CD4-positive, alpha-beta T cell (primary cell): ENCODE data around the gene ST3GAL3. TPM values are rescaled to one million over a fixed set of nuclear protein-coding genes. Genes with fewer than 3 reads are reported as not detected.

Experiments
- ATAC-seq: fragments of 200-7000 bp; cut with Tn5 transposase; one replicate; pipeline ENCODE4 v1.10.0; 2022; ENCODE audit warnings: mild to moderate bottlenecking; ENCODE audit not compliant: poor library complexity
- CTCF ChIA-PET: fragments of 350-600 bp; sonication (Branson Sonifier 250); formaldehyde crosslinking; loops from one replicate; lab custom pipeline; 2021; ENCODE audit warnings: antibody characterized with exemption, inconsistent platforms; lab: Charles Lee
- POLR2A ChIA-PET: fragments of 350-600 bp; sonication (Branson Sonifier 250); formaldehyde crosslinking; loops from one replicate; lab custom pipeline; 2021; ENCODE audit warnings: antibody characterized with exemption, inconsistent platforms; lab: Charles Lee
- DNase-seq, 14 experiments: peaks; one replicate each; pipeline ENCODE4 v3.0.0-alpha.2; 2013 to 2020; ENCODE audit warnings: mixed read lengths in 2 of 14
- H3K27ac ChIP-seq, 2 donors: one replicate each; pipeline versions ENCODE4 v1.5.1 to v1.7.0; 2013; ENCODE audit warnings: low read length in 2 of 2, low read depth in 1 of 2, mild to moderate bottlenecking in 1 of 2
- H3K27me3 ChIP-seq, 2 experiments: 1 replicate in 1 of 2; 2 replicates in 1 of 2; pipeline versions ENCODE4 v1.6.1 to v1.7.0; 2013; ENCODE audit warnings: low read length in 2 of 2, control low read depth in 1 of 2, mild to moderate bottlenecking in 1 of 2, moderate library complexity in 1 of 2; ENCODE audit not compliant: insufficient read depth in 2 of 2, control insufficient read depth in 1 of 2
- H3K36me3 ChIP-seq: one replicate; pipeline ENCODE4 v1.6.1; 2013; ENCODE audit warnings: low read length, control low read depth; ENCODE audit not compliant: insufficient read depth
- H3K4me1 ChIP-seq: one replicate; pipeline ENCODE4 v1.6.1; 2013; ENCODE audit warnings: low read length, control low read depth; ENCODE audit not compliant: insufficient read depth
- H3K4me3 ChIP-seq: one replicate; pipeline ENCODE4 v1.5.1; 2013; ENCODE audit warnings: mild to moderate bottlenecking, low read length, moderate library complexity
- H3K9me3 ChIP-seq, 2 experiments: 1 replicate in 1 of 2; 2 replicates in 1 of 2; pipeline versions ENCODE4 v1.6.1 to v1.7.0; 2013; ENCODE audit warnings: low read length in 2 of 2, mild to moderate bottlenecking in 2 of 2, control low read depth in 1 of 2, moderate library complexity in 1 of 2; ENCODE audit not compliant: control insufficient read depth in 1 of 2, insufficient read depth in 1 of 2
- H3K27ac Mint-ChIP-seq: one replicate; pipeline ENCODE4 v1.8.0; 2020; ENCODE audit warnings: mixed read lengths
- H3K27me3 Mint-ChIP-seq: one replicate; pipeline ENCODE4 v1.8.0; 2021; ENCODE audit warnings: mixed read lengths
- H3K36me3 Mint-ChIP-seq: one replicate; pipeline ENCODE4 v1.8.0; 2021; ENCODE audit warnings: low read depth, mixed read lengths
- H3K4me1 Mint-ChIP-seq: one replicate; pipeline ENCODE4 v1.8.0; 2021; ENCODE audit warnings: low read depth, mixed read lengths
- H3K4me3 Mint-ChIP-seq: one replicate; pipeline ENCODE4 v1.8.0; 2020; ENCODE audit warnings: mild to moderate bottlenecking, mixed read lengths
- H3K9me3 Mint-ChIP-seq: one replicate; pipeline ENCODE4 v1.8.0; 2020; ENCODE audit warnings: mixed read lengths
- CTCF ChIP-seq: fragments of 200-600 bp; IDR thresholded peaks from one replicate; pipeline ENCODE4 v1.8.0; 2022; ENCODE audit warnings: antibody characterized with exemption, mild to moderate bottlenecking
- intact Hi-C, 2 experiments: fragments of 100-400 bp; cut with DNase I in 1 of 2; cut with micrococcal nuclease in 1 of 2; formaldehyde crosslinking; loops; one replicate each; pipeline versions ENCODE4 v1.15.1 to v1.9.0; 2023 to 2025; cut with DNase I, micrococcal nuclease
- total RNA-seq, 174 experiments: library from RNA in 2 of 174; stranded (reverse) in 2 of 174; gene quantifications; one replicate each; pipeline ENCODE4 v1.2.3 and lab custom pipeline; 2021 to 2026

ST3GAL3 gene
- total RNA-seq, 2 experiments from 2014 or later = 17.6 to 20.5 TPM

- DNase-seq (peak in 2 of 14 experiments; percentile 19 to 33), ATAC-seq (no peak)
- H3K4me3 Mint-ChIP-seq = no peak overlapping the region
- no peaks in the 10 kb centered on the region for H3K27me3 Mint-ChIP-seq
- intact Hi-C loops = no loop called here
- Histone ChIP-seq H3K36me3 (no peaks in the 10 kb centered on the region), H3K27me3 (no peaks in the 10 kb centered on the region), H3K4me1 (peaks cover 16% of the 10 kb centered on the region), H3K4me3 (no peak overlapping the region), H3K27ac (no peak overlapping the region), H3K9me3 (no peaks in the 10 kb centered on the region)
- H3K9me3 Mint-ChIP-seq = no peaks in the 10 kb centered on the region
- ChIA-PET CTCF (no interaction called here), POLR2A (no interaction called here)
- no peak overlapping the region for H3K27ac Mint-ChIP-seq
- peaks cover 16% of the 10 kb centered on the region for H3K36me3 Mint-ChIP-seq
- peaks cover 31% of the 10 kb centered on the region for H3K4me1 Mint-ChIP-seq
- TF ChIP-seq CTCF = no peak
These were observed 3.7 kb downstream of the ST3GAL3 start for GRCh38 chr1:43711049-43711448.

DNA sequence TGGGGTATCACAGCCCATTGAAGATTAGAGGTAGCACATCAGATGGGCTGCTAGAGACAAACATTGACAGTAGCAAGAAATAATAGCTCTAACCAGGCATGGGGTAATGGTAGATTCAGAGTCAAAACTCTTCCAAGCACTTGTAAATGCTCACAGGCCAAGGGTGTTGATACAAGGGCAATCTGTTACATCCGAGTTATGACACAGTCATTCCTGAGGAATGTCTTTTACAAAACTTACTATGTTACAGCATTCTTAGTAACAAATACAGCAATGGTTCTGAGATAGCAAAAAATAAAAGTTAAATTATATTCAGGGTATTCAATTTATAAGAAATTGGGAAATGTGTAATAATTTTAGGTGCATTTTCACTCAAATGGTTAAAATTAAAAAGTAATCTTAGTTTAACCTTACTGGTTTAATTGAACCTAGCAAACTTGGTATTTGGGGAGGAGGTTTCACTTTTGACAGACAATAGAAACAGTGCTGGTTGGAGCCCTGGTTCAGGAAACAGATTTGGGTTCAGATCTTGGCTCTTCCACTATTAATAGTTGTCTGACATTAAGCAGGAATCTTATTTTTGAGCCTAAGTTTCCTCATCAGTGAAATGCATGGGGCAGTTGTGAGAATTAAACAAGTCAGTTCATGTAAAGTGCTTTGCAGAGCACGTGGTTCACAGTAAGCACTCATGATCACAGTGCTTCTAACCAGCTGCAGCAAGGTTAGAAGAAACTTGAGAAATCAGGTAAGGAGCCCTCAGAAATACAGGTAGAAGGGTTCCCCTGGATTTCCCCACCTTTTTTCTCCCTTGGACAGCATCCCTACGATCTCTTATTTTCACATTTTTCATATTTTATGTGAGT, 4.4 kb downstream of the ST3GAL3 start:
- peaks cover 9% of the 10 kb centered on the region for H3K4me1 ChIP-seq
- ATAC-seq (no peak), DNase-seq (no peak)
- H3K4me1 Mint-ChIP-seq = peaks cover 24% of the 10 kb centered on the region
- no peak overlapping the region for H3K27ac ChIP-seq
- ChIA-PET POLR2A (no interaction called here), CTCF (no interaction called here)
- no peak overlapping the region for H3K4me3 Mint-ChIP-seq
- no peak overlapping the region for H3K27ac Mint-ChIP-seq
- no peaks in the 10 kb centered on the region for H3K9me3 ChIP-seq
- TF ChIP-seq CTCF = no peak
- H3K27me3 ChIP-seq = no peaks in the 10 kb centered on the region
- no peaks in the 10 kb centered on the region for H3K36me3 ChIP-seq
- intact Hi-C loops = no loop called here
- peaks cover 16% of the 10 kb centered on the region for H3K36me3 Mint-ChIP-seq
- H3K9me3 Mint-ChIP-seq = no peaks in the 10 kb centered on the region
- no peak overlapping the region for H3K4me3 ChIP-seq
- no peaks in the 10 kb centered on the region for H3K27me3 Mint-ChIP-seq

DNA sequence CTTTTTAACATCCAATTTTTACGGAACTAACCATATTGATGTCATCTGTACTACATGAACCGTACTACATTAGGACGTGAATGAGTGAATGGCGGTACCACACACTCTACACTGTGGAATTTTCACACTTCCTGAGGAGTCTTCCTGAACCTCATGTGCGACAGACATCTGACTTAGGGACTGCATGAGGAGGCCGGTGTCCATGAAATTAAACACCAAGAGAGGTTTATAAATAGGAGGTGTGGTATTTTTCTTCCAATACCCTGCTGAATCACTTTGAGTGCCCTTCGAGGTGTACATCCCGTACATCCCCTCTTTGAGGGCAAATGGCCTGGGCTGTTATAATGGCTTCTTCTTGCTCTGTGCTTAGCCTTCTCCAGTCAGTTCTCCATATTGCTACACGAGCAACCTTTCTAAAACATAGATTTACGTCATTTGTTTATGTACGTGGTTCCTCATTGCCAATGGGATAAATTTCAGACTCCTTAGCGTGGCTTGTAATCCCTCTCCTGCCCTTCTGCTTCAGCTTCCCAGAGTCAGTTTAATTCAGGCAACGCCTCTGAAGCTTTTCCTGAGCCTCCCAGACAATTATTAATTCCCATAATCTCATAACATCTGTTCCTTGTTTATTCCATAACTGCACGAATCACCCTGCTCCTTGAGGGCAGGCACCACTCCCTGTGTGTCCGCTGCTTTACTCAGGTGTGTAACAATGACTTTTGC, 9.4 kb downstream of the ST3GAL3 start:
- CTCF ChIA-PET = no interaction called here
- POLR2A ChIA-PET = no interaction called here

More for the DNA sequence above, 9.4 kb downstream of the ST3GAL3 start:
- Mint-ChIP-seq H3K9me3 (no peaks in the 10 kb centered on the region), H3K27me3 (no peaks in the 10 kb centered on the region), H3K27ac (no peak overlapping the region), H3K36me3 (no peaks in the 10 kb centered on the region), H3K4me1 (peaks cover 10% of the 10 kb centered on the region), H3K4me3 (no peak overlapping the region)
- ATAC-seq (no peak), DNase-seq (no peak)
- H3K4me3 ChIP-seq = no peak overlapping the region
- no peak for TF ChIP-seq CTCF
- intact Hi-C loops = no loop called here
- no peaks in the 10 kb centered on the region for H3K27me3 ChIP-seq
- H3K4me1 ChIP-seq = no peaks in the 10 kb centered on the region
- no peaks in the 10 kb centered on the region for H3K9me3 ChIP-seq
- no peaks in the 10 kb centered on the region for H3K36me3 ChIP-seq
- no peak overlapping the region for H3K27ac ChIP-seq
